NCI-H2196 (cell line): Measurements from ENCODE around the gene ZEB2.

Experiments used
- DNase-seq: peaks from one replicate; lab custom pipeline; 2025; ENCODE audit not compliant: unreplicated experiment; lab: John Stamatoyannopoulos, UW

Gene ZEB2

DNA sequence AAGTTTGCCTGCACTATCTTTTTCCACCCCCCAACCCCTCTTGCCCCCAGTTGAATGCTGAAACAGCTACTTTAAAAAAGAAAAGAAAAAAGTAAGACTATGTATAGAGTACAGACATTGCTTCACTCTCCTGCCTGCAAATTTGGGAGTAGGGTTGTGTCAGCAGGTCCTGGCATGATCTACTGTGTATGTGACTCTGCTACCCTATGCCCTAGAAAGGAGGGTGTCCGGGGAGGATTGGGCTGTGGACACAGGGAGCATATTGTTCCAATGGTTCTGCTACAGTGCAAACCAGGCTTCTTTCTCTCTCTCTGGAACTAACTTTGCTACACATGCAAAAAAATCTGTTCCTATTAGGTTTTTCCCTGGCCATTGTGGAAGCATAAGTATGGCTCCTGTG, 9.9 kb upstream of the ZEB2 start:
- no peak for DNase-seq

DNA sequence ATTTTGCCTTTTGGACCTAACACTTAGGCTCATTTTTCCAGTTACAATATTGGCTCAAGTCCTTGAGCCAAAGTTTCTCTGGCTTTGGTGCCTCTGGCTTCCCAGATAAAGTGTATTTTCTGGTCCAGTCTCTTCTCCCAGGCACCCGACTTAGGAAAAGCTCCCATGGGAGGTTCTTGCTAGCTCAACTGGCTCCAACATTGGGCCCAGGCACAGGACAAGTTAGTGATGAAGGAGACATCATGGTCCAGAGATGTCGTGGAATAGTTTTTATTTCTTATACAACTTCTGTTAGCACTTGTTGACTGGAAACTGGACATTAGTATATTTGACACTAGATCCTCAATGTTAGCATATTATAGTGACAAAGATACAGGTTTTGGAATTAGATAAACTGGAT, 8.2 kb upstream of the ZEB2 start:
- no peak for DNase-seq

DNA sequence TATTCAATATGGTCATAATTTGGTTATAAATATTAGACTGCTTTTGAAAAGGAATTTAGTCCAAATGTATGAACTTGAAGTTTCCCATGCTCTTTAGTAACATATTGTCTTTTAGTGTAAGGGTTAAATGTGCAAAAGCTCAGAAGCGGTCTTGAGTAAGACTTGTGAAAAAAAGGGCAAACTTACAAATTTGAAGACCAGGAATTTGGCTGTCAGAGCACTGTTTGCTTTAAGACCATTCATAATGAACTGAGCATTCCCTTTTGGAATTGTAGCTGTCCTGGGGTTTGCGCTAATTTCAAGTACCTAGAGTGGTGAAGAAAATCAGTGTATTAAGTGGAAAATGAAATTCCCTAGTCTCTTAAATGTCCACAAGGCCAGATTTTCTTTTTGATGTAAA, 6.9 kb upstream of the ZEB2 start:
- no peak for DNase-seq

DNA sequence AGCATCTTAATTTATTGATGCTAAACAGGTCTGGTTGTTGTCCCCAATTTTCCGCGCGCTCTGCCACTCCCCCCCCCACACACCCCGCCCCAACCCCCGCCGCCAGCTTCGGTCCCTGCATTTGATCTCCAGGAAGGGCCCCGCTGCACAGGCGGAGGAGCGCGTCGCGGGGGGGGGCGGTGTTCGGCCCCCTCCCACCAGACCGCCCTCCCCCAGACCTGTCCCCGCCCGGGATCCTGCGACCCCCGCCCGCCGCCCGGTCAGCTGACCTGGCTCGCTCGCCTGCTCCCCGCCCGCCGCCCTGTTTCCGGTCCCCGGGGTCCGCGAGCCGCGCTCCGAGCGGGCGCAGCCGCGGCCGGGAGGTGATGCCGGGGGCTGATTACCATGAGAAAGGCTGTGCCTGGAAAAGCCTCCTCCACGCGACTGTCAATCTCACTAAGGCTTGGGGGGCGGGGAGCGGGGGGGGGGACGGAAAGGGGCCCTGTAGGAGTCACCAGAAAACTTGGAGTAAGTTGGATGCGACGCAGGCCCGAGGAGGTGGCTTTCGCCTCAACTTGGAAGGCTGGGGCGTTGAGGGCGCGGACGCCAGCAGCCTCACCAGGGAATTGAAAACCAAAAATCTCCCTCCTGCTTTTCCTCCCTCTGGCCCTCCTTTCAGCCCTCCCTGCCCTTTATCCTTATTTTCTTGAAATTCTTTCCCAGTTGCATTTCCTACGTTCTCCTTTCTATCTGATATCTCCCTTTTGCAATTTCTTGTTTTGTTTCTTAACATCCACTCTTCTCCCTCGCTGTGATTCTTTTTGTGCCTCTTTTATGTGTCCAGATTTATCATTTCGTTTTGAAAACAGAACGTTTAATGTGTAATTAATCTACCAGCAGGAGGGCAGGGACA, 4.4 kb upstream of the ZEB2 start:
- no peak for DNase-seq

DNA sequence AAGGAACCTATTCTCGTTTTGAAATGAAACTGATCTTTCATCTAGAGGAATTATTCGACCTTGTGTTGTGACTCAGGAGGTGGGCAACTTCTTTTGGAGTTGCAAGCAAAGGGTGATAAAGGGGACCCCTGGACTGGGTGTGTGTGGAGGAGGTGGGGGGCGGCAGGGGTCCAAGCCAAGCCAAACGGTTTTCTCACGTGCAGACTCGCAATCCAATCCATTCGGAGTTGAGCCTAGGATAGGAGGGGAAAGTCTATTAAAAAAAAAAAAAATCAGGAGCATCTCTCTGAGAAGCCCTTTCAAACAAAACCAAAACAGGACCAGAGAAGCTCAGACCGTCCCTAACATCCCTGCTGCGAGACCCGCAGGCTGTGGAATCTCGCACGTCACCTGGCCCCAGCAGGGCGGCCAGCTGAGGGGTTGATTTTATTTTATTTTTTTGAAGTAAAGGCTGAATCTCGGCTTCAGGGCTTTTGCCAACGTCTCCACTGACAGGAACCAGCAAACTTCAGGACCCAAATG, 3.7 kb upstream of the ZEB2 start:
- DNase-seq = no peak

DNA sequence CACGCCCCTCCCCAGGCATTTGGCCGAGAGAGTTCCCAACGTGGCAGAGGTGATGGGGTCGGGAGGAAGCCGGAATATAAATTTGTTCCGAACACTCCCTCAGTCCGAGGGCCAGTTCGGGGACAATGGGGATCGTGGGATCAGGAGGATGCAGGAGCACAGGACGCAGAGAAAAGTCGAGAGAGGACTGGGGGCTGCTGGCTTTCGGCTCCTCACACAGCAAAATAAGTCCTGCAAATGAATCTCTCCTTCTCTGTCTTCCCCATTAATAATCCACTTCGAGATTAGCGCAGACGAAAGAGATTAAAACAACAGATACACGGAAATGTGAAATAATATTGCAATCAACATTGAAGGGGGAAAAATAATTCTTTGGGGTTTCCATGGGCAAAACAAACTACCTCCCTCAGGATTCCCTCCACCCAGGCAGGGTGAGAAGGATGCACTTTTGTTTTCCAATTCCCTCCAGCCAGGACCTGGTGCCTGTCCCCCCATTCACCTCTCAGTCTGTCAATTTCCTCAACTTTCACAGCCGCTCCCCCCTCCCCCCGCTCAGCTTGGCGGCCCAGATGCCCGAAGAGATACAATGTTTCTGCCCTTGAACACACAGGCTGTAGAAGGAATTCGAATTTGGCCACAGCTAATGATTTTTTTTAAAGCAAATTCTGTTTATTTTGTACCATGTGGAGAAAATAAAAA, 3.1 kb upstream of the ZEB2 start:
- no peak for DNase-seq

DNA sequence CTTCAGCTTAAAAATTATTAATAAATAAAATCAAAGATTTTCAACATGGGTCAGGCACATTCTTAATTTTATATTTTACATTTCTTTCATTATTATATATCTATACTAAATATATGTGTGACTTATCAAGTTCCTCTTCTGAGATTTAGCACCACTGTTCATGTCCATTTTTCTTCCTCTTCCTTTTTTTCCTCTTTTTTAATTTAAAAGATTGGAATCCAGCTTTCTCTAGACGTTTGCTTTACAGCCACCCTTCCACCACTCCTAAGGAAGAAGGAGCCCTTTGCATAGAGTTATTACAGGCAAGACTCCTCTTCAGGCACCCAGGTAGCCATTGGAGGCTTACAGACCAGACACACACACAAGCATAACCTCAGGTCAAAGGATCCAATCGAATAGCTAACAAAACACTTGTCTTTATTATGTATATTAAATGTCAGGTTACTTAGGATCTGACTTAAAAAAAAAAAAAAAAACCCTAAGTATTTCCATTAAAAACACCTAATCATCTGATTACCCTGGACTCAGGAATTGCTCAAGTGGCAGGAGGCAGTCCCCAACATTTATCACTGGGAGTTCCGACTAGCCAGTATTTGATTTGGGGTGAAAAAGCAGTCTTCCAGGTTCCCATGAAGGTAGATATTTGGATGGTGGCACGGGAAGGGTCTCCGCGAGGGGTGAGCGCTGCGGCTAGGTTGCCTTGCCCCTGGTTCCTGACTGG, 2.4 kb upstream of the ZEB2 start:
- DNase-seq = no peak

DNA sequence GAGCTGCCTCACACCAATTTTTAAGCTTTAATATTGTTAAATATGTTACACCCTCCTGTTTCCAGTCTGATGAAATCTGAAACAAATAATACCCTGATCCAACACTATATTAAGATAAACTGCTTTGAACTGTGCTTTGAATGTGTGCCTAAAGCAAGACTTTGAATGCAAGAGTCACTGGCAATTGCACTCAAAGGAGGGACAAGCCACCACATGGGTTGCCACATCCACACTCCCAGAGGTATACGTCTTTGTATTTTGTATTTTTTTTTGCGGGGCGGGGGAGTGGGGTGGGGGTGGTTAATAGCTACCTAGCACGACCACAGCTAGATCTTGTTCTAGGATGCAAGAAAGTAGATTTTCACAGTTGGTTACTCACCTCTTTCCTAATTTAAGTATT, 1.8 kb upstream of the ZEB2 start:
- no peak for DNase-seq

DNA sequence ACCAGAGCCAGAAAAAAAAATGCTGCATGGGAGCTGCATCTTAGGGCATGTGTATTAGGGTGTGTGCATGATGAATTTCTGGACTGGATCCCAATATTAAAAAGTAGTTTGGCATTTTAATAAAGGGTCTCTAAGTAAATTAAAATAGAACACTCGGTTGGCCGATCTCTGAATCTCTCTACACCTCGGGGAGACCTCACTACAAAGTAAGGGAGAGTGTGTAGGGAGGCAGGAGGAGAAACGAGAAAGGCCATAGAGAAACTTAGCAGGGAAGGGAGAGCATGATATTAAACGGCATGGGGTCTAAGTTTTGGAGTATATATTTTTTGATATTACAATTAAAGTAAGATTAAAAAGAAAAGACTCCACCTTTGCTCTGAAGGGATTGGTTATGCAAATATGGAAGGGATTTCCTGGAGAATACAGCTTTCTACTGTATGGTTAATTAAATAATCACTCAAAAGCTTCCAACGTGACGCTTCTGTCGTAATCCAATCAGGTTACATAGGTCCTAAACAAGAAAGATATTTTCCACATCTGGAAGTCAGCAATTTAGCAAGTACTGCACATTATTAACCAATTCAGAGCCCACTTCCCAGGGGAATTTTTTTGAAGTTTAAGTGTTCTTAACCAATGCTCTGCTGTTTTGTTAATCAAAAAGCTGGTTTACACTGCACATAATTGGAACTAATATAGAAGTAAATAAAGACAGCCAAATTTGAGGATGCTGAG, 1.0 kb upstream of the ZEB2 start:
- DNase-seq = no peak

DNA sequence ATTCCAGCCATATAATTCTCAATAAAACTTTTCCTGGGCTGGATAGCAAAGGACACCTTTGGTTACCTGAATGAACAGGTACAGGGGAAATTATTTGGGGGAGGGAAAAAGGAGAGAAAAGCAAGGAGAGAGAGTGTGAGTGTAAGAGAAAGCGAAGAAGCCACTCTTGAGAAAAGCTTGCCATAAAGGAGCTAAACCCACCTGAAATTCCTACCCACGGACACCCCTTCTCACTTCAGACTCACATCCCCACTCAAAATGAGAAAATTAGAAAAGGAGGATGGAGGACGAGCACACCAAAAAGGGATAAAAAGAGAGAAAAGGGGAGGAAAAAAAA, 354 bp downstream of the ZEB2 start:
- no peak for DNase-seq

DNA sequence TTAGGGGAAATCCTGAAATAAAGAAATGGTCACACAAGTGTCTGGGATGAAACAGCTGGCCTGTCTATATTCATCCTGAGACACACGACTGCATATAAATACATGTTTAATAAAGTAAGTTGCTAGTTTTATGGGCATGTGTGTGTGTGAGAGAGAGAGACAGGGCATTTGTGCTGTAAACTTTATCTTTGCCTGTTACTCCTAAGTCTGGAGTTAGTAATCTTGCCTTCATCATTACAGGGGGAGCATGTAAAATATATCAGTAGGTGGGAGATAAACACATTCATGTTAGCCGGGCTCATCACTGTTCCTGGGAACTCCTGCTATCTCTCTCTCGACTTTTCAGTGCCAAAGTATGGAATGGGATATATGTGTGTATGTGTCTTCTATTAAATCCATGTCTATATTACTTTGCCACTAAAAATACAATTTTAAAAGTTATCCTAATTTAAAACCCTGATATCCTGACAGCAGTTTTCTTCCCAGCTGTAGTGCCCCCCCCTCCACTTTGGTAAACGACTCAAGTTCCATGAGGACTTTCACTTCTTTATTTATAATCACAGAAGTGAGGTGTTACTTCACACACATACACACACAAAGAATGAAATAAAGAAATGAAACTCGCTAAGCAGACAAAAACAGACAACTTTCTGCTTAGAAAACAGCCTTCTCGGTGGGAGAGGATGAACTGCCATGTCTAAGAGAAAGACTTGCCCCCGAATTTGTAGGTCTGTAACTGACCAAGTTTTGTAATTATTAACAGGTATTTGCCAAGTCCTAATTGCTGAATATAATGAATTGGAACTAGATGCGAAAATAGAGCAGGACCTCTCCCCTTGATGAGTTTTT, 947 bp downstream of the ZEB2 start:
- DNase-seq = no peak

DNA sequence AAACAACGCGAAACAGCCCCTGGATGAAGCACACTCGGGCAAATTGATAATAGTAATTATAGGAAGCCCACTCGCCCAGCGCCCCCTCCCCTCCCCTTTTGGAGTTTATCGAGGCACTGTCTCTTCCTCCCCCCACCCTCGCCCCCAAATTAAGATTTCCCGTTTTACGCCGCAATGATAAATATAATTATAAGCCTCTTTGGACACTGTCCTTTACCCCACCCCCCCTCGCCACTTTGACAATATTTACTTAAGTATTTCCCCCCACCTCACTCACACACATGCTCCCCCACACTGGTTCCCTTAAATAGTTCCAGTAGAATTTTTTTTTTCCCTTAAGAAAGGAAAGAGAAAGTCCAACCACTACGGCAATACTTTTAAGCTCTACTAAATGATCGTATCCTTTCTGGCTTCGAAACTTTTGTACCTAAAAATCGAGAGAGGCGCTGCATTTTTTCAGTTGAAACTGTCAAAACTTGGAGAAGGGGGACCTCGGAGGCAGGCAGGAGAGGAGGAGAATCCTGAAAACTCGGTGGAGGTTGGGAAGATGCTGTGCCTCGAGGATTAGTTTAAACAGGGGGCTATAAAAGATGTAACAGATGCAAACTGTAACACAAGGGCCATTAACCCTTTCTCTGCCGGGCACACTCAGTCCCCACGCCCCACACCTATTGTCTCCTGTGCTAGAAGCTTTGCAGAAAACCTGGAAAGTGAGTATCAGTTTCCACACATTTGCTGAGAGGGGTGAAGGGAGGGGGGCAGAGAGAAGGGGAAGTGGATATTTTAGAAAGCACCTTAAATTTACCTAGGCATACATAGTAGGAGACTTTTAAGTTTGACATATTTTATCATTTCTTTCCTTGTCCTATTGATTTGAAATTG, 1.8 kb downstream of the ZEB2 start:
- DNase-seq = no peak

DNA sequence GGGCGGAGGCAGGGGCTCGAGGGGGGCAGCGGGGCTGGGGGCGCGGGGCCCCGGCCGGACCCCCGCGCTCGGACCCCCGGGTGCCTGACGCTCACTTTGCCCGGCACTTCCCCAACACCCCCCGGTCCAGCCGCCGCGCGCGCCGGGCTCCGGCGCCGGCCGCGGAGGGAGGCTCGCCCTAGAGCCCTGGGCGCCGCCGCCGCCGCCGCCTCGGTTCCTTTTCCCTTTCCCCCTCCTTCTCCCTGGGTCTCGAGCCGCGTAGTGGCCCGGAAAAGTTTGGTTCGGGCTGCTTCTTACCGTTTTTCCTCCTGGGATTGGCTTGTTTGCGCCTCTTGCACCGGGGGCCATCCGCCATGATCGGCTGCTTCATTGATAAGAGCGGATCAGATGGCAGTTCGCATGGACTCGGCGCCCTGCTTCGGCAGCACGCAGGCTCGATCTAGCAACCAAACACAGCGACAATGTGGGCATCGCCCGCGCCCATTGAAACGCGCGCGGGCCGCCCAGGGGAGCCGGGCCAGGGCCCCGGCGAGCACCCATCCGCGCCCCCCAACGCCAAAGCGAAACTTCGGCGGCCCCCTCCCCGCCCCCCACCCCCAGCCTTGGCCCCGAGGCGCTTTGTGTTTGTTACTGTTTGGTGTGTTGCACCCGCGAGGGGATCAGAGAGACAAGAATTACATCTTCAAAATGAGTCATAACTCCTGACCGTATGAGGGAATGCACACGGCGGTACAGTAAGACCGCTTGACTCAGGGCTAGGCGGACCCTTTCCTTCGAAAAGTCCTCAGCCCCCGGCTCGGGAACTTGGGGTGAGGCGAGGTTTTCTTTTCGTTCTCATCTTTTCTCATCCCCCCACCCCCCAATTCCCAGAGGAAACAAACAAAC, 2.7 kb downstream of the ZEB2 start:
- DNase-seq = no peak

DNA sequence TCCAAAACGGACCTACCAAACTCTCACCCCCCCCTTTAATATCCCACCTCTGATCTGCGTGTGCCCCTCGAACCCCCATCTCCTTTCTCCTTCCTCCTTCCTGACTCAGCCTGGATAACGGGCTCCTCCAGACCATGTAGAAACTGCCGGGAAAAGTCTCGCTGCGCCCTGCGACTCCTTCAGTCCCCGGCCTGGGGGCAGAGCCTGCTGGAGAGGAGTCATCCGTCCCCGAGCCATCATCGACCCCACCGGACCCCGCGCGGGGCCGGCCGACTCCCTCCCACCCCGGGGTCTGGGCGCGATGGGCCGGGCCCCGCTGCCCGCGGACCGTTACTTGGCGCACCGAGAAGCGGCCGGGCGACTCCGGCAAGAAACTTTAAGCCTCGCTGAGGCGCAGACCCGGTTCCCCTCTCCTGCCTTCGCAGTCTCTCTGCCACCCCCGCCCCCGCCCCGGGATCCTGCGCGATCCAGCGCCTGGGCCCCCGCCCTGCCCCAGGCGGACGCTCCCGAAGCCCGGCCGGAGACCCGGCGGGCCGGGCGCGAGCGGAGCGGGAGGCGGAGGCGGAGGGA, 3.4 kb downstream of the ZEB2 start:
- no peak for DNase-seq

DNA sequence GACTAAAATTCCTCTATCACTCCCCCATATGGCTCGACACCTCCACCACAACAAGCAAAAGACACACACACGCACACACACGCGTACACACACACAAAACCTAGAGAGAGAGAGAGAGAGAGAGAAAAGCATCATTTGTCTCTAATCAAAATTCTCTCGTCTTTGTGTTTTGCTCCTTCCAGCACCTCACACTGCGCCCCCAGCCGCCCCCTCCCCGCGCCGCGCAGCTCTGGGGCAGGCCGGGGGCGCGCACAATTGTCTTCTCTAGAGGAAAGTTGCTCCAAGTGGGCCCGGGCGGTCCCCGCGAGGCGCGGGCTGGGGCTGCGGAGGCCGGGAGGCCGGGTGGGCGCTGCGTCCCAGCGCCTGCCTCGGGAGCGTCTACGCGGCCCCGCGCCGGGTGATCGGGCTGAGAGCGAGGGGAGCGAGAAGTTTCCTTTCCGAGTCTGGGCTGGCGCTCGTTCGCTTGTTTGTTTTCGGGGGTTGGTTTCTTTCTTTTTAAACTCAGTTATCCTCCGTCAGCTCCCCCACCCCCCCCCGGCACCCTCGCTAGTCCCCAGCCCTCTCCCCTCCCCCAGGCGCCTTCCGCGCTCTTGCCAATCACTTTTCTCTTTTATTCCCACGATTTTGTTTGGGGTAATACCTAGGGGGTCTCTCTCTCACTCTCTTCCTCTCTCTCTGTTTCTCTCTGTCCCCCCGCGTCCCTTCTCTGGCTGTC, 4.1 kb downstream of the ZEB2 start:
- DNase-seq = no peak

DNA sequence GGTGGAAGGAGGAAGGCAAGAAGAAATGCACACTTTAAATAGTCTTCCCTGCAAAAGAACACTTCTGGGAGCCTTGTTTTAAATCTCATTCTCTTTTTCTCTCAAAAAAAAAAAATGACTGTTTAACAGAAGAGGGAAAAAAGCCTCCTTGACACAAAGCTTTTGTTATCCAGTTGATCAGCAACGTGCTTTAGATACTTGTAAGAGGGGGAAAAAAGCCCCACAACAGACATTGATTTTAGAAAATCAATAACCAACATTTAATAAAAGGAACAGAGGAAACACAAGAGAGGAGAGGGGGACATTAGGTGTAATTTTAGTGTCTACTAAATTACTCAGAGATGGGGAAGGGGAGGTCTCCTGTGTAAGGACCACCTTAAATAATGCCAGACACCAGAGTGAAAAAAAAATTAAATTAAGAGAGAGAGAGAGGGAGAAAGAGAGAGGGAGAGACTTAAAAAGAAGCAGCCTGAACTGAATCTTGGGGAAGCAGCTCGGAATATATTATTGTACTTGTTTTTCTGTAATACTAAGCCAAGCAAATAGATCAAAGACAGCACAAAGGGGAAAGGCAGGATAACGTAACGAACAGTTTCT, 4.7 kb downstream of the ZEB2 start:
- DNase-seq = no peak

DNA sequence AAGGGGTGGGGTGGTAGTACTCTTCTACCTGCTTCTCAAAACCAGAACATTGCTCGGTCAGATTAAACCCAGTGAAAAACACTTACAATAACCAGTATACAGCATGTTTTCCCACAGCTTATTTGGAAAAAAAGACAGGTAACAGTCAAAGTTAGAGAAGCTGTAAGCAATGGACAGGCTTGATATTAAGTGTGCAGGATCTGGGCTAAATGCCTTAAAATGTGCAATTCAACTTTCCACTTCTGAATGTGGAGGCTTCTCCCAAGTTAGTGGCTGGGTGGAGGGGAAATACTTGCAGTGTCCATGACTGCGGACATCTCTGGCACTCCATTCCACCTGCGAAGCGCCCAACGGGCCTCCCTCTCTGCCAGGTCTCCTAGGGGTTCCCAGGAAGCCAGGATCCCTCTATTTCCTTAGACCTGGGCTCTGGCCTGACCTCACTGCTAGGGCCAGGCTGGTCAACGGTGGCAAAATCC, 5.3 kb downstream of the ZEB2 start:
- DNase-seq = no peak
